GM21390 (cell line): Measurements from ENCODE around the gene PBOV1.

Experiments used
- ATAC-seq: cut with Tn5 transposase; IDR thresholded peaks from one replicate; pipeline ENCODE4 v1.9.1; 2021; ENCODE audit not compliant: unreplicated experiment

Gene PBOV1

DNA sequence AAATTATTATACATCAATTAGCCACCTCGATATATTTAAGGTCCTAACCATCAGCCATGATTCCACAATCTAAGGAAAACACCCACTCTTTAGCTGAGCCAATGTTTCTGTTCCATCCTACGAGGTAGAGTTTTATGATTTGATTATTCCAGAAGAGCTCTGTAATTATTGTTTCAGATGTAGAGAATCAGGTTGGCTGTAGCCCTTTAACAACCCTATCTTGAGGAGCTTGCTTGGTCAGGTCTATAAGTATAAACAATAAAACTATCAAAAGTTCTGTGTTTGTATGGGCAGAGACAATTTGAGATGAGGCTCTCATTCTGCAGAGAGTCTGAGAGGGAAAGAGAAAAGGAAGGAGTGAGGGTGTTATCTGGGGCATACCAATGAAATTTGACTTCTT lies at the start of gene PBOV1:
Gene PBOV1, minus strand, starts transcription at position 43 of the 400 bp plus-strand sequence. CDS start 96 bp downstream, outside the sequence.
- ATAC-seq = no peak

DNA sequence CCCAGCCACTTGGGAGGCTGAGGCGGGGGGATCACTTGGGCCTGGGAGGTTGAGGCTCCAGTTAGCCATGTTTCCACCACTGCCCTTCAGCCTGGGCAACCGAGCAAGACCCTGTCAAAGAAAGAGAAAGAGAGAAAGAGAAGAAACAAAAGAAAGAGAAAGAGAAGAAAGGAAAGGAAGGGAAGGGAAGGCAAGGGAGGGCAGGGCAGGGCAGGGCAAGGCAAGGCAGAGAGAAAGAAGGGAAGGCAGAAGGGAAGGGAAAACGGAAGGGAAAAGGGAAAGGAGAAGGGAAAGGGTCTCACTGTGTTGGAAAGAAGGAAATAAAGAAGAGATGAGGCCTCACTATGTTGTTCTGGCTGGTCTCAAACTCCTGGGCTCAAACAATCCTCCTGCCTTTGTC lies 47.8 kb upstream of the PBOV1 start:
- ATAC-seq = no peak

DNA sequence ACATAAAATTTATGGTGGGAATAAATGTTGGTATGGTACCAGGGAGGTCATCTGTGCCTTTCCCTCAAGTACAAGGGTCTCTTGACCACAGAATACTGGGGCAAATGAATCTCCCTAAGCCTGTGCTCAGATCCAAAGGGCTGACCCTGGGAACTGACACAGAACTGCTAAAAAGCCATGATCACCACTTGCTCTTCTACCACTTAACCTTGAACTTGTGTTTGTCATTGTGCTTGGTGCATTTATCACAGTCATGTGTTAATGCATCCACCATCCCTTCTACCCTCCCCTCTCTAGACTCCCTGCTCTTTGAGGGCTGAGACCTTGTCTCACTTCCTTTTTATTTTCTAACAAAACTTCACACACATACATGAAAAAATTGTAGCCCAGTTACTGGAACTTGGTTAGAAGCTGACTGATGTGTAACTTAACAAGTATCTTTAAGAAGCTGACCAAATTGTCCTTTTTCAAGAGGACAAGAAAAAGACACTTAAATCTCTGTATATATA lies 46.1 kb upstream of the PBOV1 start:
- no peak for ATAC-seq

DNA sequence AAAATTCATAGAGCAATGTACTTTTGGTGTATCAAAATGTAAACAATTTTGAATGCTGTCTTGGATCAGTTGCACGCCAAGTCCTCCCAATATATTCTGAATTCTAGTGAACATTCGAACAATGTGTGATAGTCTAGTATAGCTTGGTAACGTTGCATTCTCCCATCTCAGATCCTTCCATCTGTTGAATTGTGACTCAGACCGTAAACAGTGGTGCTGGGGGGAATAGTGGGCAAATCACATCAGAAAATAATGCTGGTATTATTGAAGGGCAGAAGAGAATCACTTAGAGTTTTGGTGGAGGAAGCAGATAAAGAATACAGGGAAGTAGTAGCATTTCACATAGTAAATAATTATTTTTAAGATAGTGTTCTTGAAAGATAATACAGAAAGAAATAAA lies 45.7 kb upstream of the PBOV1 start:
- ATAC-seq = no peak

DNA sequence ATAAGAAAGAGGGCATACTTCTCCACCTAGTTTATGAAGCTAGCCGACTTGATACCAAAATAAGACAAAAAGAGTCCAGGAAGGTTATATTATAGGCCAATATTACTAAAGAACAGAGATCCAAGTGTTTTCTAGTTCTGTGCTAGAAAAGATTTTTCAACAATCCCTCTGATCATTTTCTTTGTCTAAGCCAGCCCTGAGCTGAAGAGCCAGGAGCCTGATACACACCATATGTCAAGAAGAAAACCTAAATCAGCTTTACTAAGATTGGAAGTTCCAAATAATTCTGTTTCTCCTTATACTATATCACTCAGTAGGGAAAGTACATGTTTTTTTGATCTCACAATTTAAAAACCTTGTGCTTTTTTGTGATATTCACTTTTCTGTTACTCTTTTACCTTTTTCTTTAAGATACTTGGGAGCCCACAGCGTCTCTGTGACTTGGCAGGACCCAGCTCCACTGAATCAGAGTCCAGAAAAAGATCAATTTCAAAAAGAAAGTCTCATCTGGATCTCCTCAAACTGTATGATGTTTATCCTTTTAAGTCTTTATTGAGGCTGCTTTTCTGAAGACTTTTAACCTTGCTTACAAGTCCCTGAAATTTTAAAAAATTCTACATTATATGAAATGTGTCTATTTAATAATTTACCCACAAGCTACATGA lies 43.0 kb upstream of the PBOV1 start:
- no peak for ATAC-seq

DNA sequence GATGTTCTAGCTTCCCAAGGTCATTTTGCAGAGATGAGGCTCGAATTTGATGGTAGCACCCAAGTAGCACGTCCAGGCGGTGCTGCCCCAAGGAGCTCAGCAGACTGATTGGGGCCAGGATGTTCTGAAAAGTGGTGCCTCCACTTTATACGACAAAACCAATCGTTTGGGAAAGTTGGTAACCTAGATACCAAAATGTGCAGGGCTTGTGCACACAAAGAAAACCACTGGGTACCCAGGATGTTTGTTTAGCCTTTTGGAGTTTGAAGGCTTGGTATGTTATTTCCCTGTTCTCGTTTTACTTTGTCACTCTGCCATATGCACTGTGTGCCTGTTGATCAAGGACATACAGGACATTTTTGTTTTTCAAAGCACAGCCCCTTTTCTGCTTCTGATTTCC lies 40.7 kb upstream of the PBOV1 start:
- no peak for ATAC-seq

DNA sequence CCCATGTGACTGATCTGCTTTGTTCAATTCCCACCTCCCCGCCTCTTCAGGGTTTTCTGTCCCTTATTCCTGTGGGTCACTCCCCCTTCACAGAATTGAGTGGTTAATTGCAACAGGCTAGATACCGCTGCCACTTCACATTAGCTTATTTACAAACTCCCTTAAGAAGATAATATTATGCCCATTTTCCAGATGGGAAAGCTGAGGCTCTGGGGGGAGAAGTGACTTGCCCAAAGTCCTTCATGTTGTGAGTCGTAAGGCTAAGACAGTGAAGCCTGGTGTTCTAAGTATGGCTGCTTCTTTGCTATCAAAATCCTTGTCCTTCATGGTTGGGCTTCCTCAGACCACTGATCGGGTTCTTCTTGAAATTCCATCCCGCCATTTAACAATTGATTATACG lies 39.9 kb upstream of the PBOV1 start:
- no peak for ATAC-seq

DNA sequence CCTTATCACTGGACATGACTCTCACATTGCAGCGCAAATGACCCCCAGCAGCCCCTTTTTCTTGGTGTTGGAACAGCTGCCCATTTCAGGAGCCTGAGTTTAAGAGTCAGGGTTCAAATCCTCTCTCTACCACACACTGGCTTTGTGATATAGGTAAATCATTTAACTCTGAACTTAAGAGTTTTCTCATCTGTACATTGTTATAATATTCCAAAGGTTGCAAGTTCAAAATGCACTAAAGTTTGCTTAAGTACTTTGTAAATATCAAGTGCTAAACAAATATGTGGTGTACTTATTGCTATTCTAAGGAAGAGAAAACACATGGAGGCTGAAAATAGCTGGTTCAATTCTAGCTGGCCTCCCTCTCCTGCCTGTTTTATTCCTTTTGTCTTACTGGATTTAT lies 39.3 kb upstream of the PBOV1 start:
- no peak for ATAC-seq

DNA sequence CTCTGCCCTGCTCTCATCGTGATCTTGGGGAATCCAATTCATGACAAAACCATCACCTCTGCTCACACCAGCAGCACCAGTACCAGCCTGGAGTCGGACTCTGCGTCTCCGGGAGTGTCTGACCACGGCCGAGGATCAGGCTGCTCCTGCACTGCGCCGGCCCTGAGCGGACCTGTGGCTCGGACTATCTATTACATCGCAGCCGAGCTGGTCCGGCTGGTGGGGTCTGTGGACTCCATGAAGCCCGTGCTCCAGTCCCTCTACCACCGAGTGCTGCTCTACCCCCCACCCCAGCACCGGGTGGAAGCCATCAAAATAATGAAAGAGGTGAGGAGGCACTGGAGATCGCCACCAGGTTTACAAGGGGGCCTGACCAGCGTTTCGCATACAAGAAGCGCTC lies 37.2 kb upstream of the PBOV1 start:
- no peak for ATAC-seq

DNA sequence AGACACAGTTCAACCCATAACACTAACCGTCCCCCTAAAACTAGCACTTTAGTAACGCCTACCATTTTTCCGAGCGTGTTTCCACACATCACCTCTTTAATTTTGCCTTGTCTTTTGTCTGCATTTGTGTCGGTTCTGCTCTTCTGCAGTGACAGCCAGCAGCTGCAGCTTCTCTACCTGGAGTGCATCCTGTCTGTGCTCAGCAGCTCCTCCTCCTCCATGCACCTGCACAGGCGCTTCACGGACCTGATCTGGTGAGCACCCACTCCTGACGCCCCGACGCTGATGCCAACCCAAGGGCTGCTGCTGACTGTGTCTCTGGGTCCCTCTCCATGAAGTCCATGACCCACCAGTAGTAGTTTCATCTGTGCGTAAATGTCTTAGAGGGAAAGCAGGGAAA lies 35.4 kb upstream of the PBOV1 start:
- no peak for ATAC-seq

DNA sequence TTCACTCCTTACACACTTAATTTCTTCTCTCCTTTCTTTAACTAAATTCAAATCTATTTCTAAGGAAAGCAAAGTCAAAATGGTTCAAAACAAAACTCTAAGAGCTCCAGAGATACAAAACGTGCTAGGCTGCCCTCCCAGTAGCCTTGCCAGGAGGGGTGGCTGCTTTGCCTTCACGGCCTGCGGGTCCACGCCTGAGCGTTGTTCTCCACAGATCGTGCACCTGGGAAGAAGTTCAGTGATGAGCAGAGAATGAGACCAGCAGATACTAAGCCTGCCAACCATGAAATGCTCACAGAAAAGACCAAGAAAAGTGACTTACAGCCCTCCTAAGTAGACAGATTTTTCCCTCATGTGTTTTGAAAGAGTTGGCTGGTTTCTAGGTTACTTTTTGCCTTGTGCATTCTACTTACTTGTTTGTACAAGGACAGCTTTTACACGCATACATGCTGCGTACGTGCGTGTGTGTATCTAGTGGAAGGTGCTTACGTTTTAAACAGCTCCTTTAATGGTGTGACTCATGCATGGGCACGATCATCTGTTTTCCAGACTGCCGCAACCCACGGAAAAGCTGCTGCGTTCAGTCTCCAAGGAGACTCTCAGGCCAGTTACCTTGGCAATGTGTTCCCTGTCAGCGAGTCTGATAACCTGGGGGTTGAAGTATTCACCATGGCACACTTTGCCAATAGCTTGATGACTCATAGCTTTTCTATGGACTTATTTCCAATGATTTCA lies 32.4 kb upstream of the PBOV1 start:
- ATAC-seq = no peak

DNA sequence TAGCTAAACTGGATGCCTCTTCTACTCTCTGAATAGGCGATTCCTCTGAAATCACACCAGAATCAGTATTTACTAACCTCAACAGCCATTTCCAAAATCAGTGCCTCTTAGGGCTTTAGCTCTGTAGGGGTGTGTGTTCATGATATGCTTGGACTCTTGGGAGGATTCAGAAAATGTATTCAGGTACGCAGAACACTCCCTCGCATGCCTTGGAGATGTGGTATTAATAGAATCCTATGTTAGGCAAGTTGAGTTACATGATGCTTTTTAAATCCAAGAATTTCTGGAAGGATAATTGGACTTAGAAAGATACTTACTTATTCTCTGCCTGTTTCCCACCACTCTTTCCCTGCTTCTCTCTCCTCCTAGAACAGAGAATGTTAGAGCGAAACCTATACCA lies 31.8 kb upstream of the PBOV1 start:
- no peak for ATAC-seq

DNA sequence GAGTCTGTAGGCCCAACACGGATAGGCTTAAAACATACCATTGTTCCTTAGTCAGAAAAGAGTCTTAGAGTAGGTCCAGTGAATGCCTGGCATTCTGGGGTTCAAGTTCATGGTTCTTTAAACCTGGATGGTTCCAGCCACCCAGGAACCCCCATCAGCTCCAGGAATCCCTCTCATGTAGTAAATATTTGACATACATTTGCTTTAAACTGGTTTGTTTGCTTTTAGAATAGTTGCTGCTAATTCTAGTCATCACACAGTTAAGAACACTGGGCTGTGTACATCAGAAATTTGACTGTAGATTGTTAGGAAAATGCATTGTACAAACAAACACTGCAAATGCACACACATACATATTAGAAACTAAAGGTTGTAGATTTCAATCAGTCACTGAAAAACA lies 30.6 kb upstream of the PBOV1 start:
- ATAC-seq = no peak

DNA sequence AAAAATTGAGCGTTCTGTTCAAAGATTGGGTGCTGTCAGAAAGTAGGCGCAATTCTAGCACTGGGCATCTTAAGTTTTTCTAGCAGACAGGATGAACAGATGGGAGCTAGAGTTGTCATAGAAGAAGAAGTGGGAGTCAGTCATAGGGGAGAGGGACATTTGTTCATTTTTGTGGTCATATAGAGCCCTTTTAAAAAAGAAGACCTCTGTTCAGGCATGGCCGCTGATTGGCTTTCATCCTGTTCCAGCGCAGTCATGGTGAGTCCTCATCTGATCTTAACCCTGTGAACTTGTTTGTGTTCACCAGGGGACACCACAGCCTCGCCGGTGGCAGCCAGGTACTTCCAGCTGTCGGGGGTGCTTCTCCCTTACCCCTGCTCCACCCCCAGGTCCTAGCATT lies 29.7 kb upstream of the PBOV1 start:
- ATAC-seq = no peak

DNA sequence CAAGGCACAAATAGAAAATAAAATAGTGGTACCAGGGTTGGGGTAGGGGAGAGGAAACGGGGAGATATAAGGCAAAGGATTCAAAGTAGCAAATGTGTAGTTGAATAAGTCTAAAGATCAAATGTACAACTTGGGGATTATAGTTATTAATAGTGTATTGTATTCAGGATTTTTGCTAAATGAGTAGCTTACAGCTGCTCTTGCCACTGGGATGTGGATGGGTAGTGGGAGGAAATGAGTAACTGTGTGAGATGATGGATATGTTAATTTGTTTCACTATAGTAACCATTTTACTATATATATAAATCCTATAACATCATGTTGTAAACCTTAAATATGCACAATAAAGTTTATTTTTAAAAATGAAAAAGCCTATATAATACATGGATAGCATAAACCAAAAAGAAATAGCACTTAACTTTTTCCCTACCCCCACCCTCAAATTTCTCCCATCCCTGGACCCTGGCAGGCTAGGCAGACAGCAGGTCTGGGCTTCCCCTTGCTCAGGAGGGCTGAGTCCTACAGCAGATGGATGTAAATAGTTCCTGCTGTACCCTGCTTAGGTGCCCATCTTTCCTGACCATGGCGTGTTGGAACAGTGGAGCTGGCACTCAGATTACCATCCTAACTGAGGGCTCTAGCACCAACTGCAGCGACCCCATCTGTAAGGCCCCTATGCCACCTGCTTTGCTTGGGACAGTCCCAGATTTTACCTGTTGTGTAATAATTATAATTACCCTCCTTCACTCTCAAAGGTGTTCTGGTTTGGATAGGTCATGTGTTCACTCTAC lies 28.6 kb upstream of the PBOV1 start:
- no peak for ATAC-seq

DNA sequence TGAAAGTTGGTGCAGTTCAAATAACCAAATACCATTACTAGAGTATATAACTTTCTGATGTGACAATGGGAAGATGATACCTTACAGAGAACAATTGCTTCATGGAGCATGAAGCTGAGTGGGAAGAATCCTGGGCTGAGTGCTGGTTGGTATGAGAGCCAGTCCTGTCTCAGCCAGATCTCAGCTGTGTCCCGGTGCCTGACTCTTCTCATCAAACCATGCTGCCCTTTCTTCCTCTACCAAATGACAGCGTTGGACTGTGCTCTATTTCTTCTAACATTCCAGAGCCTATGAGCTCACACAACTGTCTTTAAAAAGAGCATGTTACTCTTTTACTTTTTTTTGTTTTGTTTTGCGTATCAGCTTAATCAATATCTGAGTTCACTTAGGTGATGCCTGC lies 27.5 kb upstream of the PBOV1 start:
- ATAC-seq = no peak

DNA sequence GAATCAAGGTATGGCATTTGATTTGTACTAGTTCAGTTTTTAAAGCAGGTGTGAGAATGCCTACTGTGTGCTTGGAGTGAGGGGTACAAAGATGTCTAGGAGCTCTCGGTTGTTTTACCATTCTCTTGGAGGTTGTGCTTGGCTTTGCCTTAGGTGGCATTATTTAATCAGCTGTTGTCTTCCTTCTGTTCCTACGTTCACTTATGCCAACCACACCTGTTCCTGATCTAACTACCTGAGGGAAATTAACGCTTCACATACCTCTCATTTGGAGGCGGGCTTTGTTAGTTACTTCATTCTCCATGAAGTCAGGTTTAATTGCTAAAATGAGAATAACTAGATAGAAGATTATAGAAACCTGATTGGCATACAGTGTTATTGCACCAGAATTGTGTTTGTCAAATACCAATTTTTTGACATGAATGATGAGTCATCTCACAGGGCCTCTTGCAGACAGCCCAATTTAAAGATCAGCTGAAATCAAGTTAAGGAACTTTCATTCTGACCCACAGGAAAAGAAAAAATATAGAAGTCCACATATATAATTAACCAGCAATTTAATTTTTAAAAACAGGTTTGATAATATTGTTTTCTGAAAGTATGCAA lies 24.8 kb upstream of the PBOV1 start:
- ATAC-seq = no peak

DNA sequence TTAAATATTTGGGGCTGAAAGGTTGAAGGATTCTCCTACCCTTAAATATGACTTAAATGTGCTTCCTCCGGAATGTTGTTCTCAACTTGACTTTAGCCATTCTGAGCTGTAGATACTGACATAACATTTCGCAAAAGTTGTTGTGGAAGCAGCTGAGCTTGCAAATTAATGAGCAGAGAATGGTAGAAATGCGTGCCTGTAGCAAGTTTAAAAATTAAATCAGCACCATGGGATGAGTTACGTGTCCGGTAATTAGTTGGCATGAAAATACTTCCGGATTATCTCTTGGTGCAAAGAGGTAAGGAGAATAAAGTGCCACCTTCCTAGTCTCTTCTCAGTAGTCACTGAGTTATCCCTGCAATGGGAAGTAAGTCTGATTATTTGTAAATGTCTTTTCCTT lies 23.6 kb upstream of the PBOV1 start:
- no peak for ATAC-seq

DNA sequence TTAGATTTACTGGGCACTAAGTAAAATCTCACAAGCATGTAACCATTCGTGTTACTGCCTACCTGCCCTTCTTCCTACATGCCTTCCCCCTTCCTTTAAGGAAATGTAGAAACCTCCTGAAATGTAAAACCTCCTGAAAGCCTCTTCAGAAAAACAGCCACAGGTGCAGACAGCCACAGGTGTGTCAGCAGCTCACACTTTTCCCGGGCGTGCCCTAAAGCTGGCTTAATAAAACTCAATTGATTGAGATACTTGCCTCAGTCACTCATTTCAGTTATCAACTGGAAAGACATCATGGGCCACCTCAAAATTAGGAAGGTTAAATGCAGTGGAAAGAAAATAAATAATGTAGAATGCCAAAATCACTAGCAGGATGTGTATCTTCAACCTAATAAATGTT lies 23.1 kb upstream of the PBOV1 start:
- no peak for ATAC-seq

DNA sequence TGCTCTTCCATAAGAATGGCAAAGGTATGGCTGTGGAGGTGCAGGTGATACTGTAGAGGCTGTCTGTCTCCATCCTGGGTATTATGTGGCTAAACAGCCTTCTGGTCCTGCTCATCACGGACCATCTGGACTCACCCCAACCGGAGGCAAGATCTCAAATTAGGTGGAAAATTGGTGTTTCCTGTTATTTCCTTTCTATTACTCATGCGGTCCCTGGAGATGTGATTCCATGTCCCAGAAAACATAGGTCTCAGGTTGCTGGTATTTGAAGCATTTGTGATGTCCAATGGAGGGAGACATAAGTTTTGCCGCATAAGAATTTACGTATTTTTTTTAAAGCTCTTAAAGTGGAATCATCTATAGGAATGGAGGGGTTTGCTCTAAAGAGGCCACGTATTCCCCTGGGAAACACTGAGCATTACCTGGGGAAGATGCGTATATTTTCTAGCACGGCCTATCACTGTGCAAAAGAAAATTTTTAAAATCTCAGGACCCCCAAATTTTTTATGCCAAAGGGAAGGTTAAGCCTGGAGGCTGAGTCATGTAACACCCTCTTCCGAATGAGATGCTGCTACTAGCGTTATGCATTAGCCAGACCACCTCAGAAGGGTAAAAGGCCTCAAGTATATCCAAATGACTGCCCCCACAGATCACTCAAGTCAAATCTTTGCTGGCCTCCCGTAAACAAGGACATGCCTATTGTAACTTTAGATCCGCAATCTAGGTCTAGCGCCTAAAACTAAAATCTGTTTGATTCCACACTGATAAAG lies 22.4 kb upstream of the PBOV1 start:
- no peak for ATAC-seq

DNA sequence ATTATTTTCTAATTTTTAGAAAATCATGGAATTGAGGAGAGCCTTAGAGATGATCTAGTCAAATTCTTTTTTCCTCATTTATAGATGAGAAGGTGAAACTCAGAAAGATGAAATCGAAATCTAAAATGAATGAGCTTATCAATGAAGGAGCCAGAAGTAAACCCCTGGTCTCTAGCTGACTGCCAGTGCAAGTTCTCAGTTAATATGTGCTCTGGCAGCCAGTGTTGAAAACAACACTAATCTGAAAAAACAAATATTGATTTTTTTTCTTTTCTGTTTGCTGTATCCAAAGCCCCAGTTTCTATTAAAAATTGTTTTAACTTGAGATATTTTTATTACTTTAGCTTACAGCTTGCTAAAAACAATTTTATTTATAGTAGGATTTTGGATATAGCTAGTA lies 21.5 kb upstream of the PBOV1 start:
- no peak for ATAC-seq
